Measurements from ENCODE around the gene CAPG.

CAPG gene

DNA sequence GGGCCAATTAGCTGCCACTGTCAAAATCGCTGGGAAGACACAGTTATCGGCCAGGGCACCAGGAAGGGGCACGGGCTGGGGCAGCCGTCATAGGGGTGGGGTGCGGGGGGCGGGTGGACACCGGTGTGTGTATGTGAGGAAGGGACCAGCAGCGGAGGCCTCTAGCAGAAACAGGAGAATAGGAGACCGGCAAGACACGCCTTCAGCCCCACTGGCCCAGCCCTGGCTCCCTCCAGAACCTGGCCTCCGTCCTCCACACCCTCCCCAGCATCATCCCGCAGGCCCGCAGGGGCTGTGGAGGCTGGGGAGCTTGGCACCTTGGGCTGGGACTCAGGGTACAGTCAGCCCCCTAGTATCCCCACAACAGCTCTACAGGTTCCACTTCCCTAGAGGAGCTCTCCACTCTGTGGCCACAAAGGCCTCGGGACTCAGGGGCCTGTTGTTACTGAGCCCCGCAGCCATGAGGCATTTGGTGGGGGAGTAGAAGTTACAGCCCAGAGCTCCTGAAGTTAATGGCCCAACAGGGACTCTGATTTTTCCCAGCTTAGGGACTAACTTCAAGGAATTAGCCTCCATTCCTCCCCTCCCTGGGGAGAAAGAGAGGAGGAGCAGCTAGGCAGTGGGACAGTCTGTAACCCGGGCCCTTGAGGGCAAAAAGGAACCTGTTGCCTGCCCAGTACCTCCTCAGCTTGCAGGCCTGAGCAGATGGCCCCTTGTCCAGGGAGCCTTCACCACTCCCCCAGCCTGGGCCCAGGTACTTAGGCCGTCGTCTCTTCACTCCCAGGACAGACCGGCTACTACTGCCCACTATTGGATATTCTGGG, 28.2 kb upstream of the CAPG start:
- DNase-seq, result peak; percentile 38 to 47 (median 45)

- peak; percentile 97 to 98 (median 98) for DNase-seq
Measured at GRCh38 chr2:85437488-85438200, 27.5 kb upstream of the CAPG start.

DNA sequence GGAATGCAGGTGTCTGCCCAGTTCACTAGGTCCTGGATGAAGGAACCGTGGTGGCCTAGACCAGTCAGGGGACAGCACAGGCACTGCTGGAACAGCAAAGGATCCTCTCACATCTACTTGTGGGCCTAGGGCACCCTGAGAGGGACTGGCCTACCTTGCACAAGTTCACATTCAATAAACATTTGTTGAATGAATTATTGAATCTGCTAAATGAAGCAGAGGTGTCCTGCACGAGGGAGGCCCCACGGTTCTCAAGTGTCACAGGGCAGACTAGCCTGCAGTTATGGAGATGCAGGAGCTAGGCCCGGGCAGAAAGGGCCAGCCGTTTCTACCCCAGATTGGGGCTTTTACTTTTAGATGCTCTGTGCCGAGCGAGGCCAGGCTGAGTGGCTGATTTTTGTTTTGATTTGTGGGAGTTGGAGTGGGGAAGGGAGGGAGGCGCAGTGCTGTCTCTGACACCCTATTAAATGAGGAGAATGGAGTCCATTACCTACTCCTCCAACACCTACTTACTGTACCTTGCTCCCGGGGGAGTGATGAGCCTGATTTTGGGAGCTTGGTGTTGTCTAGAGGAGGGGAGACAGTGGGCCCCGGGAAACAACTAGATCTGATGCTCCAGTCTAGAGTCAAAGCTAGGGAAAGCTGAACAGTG, 26.8 kb upstream of the CAPG start:
- no peak for DNase-seq

DNA sequence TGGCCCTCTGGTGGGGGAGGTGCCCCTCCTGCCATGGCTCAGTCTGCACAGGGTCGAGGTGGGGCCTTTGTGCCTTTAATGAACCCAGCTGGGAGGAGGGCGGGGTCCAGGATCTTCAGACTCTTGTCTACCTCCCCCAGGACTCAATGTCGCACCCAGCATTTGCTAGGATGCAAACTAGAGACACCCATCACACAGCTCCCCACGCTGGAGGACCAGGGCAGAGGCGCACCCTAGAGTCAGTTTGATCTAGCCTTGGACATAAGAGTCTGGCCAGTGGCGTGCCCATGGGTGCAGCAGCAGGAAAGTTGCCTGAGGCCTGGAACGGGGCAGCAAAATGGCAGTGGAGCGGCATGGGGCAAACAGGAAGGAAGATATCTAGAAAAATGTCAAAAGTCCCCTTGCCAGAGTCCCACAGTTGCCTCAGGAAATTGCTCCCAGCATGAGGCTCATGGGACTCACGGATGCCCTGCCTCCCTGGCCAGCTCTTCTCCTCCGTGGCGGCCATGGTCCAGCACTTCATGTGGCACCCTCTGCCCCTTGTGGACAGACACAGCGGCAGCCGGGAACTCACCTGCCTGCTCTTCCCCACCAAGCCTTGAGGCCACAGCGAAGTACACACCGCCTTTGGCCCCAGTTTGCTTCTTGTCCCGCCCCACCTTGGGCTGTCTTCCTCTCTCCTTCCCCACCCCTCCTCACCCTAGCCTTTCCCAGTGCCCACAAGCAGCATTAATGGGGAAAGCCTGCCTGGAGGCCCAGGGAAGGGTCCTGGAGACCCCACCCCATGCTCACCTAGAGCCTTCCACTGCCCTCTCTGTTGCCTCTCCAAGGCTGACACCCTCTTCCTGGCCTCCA, 26.0 kb upstream of the CAPG start:
- DNase-seq, result no peak

GRCh38 chr2:85435220-85435958, 25.2 kb upstream of the CAPG start:
- DNase-seq, result no peak

GRCh38 chr2:85434696-85435095, 24.5 kb upstream of the CAPG start:
- DNase-seq, result peak in 1 of 3 donors; percentile 47

DNA sequence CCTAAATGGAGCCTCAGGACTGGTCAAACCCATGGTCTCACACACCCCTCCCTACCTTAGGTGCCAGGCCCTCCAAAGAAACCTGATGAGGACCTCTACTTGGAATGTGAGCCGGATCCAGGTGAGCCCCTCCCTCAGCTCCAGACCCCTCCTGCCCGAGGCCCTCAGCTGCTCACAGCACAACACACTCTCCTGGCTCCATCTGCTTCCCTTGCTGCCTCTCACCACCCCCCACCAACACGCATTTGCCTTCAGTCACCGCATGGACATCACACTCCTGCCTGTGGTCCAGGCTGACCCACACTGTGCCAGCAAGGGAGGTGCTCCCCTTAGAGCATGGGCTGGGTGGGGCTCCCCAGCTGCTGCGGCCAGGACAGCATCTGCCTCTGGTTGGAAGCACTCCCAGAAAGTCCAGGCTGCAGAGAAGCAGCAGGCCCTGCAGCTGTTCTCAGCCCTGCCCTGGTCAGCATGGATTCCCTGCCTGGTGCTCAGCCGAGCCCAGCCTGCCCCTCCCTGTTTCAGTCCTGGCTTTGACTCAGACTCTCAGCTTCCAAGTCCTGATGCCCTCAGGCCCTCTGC, 23.4 kb upstream of the CAPG start:
- DNase-seq, result no peak

GRCh38 chr2:85431570-85432205, 21.5 kb upstream of the CAPG start:
- DNase-seq, result no peak

DNA sequence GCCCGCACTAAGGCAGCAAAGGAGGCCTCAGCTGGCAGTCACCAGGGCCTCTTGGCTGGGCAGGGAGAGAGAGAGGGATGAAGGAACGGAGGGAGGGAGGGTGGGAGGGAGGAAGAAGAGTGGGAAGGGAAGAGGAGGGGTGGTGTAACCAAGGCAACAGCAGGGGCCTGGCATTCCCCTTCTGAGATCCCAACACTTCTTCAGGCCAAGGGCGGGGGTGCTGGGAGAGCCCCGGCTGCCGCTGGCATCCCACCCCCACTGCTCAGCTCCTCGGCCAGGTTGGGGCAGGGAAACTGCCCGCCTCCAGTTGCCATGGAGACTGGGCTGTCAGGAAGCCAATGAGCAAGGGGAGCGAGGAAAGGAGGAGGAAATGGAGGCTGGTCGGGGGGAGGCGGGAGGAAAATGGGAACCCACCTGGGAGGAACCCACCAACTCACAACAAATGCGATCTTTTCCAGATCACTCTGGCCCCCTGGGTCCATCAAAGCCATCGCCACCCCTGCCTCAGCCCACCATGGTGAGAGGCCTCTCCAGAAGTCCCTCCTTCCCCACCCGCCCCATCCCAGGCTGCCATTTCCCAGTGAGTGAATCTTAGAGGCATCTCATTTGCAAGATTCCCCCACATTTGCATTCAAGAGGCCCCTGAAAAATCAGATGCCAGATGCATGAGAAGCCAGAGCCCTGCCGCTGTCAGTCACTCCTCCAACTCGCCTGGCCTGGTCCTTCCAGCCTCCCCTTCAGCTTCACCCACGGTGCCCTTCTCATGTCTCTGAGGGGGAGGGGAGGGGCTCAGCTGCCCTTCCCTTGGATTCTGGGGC, 20.8 kb upstream of the CAPG start:
- no peak for DNase-seq

DNA sequence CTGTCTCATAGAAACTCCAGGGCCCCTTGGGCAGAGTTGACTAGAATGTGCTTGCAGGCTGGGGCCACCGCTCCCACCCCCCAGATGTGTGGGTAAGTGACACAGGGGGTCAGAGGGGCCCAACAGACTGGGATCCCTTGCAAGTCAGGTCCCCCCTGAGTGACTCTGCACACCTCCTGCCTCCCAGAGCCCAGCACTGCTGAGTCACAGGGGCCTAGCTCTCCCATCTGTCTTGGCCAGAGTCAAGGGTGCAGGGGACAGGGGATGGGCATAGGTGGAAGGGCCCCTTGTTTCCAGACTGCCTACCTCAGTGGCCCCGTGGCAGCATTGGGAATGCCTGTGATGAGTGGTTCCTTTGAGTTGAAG, 19.7 kb upstream of the CAPG start:
- DNase-seq, result no peak

DNA sequence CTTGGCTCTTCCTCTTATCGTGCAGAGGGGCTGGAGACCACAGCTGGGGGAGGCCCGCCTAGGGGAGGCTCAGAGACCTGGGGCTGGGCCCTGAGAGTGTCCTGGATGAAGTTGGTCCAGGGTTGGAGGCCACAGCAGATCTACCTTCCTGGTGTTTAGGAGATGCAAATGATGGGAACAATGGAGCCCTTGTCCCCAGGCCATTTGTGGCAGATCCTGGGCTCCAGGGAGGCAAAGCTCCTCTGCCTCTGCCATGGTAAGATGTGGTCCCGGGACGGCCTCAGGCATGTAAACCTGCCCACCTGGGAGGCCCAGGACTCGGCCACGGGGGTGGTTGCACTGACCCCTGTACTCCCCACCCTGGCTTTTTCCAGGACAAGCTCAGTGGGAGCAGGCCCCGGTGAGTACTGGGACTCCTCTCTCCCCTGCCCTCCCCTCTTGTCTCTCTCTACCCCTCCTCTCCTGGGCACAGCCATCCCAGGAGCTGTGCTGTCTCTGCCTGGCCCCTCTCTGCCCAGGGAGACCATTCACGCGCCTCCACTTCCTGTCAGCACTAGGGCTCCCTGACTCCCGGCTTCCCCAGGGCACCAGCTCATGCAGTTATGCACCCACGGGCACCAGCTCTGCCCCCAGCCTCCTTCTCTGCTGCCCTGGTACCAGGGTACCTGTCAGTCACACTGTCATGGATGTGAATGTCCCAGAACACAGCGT, 19.2 kb upstream of the CAPG start:
- no peak for DNase-seq

DNA sequence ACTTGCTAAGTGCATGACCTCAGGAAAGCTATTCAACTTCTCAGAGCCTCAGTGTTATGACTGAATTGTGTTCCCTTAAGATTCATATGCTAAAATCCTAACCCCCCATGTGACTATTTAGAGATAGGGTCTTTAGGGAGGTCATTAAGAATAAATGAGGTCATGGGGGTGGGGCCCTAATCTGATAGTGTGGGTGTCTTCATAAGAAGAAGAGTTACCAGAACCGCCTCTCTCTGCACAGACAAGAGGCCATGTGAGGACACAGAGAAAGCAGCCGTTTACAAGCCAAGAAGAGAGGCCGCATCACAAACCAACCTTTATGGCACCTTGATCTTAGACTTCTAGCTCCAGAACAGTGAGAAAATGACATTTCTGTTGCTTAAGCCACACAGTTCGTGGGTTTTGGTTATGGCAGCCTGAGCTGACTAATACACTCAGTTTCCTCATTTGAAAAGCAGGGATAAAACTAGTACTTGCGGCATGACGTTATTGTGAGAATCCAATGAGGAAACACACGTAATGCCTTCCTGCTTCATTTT, 18.2 kb upstream of the CAPG start:
- DNase-seq, result peak; percentile 85 to 96 (median 95)

GRCh38 chr2:85427300-85427835, 17.2 kb upstream of the CAPG start:
- no peak for DNase-seq

- DNase-seq, result no peak
Measured at GRCh38 chr2:85425588-85425987, 15.4 kb upstream of the CAPG start.

- no peak for DNase-seq
Measured at GRCh38 chr2:85423525-85423924, 13.4 kb upstream of the CAPG start.

- no peak for DNase-seq
Measured at GRCh38 chr2:85422072-85422457, 11.9 kb upstream of the CAPG start.

DNA sequence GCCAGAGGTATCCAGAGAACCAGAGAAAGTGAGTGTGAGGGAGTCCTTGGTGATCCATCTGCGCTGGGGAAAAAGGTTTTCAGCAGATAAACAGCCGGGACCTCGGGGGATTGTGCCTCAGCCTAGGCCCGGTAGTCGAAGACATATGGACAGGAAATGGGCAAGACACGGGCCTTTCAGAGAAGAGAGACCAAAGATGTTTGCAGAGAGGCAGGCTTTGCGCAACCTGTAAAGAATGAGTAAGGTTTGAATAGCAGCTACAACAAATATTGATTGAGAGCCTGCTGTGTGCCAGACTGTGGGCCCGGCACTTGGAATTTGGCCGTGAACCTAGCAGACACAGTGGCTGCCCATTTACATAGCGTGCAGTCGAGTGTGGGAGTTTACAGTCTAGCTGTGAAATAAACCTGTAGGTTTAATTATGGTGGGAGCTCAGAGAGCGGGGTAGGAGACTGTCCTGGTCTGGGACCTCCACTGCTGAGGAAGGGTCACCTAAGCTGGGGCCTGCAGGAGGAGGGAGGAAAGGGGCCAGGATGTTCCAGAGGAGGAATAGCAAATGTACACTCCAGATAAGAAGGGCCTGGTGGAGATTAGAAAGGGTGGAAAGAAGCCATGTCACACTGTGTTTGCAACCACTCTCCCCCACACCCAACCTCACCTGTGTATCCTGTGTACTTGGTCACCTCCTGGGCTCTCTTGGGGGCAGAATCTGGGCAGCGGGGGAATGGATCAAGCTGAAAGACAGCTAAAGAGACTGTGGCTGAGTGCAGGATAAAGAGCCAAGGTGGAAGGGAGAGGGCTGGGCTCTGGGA, 11.3 kb upstream of the CAPG start:
- DNase-seq, result no peak
